GM10248 (cell line): ENCODE data around the gene FBXW10B.
A peak's percentile ranks its signal among the peaks of the same experiment; 100 is the strongest.
"Not testable (repeated sequence)": the region's sequence is repeated elsewhere in the genome, so short reads cannot be mapped to it uniquely, and the experiment has no call there.

ENCODE experiments used
- CTCF ChIA-PET: fragments of 300-600 bp; sonication (Branson Sonifier 250); formaldehyde crosslinking; extraction: SDS; loops from one replicate; lab custom pipeline; 2021; ENCODE audit warnings: antibody characterized with exemption; lab: Yijun Ruan, JAX
- POLR2A ChIA-PET: fragments of 350-650 bp; sonication (Branson Sonifier 250); formaldehyde crosslinking; extraction: SDS; loops from one replicate; lab custom pipeline; 2020; ENCODE audit warnings: antibody characterized with exemption; lab: Yijun Ruan, JAX
- DNase-seq: peaks from one replicate; pipeline ENCODE4 v3.0.0; 2012; ENCODE audit errors: extremely low spot score
- CTCF ChIP-seq: IDR thresholded peaks from 2 replicates; pipeline ENCODE4 v1.5.1; 2012; ENCODE audit warnings: mild to moderate bottlenecking, low read depth; ENCODE audit errors: extremely low read depth, missing control alignments, control extremely low read depth

The FBXW10B gene

GRCh38 chr17:15650741-15651582 is 31.5 kb upstream of the FBXW10B start:
- ChIA-PET POLR2A (no interaction called here), CTCF (no interaction called here)
- peak; percentile 7 for DNase-seq
- TF ChIP-seq CTCF, result no peak

- TF ChIP-seq CTCF, result no peak
- ChIA-PET POLR2A (no interaction called here), CTCF (interaction anchor here (0.8 kb wide), 1 partner anchor 12 kb away, joined by 3 read pairs; no protein-coding TSS in a partner anchor)
- DNase-seq, result no peak
These were observed 30.4 kb upstream of the FBXW10B start for GRCh38 chr17:15649861-15650421.

GRCh38 chr17:15648386-15648785 is 28.9 kb upstream of the FBXW10B start:
- ChIA-PET POLR2A (no interaction called here), CTCF (no interaction called here)
- no peak for TF ChIP-seq CTCF
- DNase-seq, result no peak

GRCh38 chr17:15645942-15646312 is 26.4 kb upstream of the FBXW10B start:
- CTCF ChIA-PET, POLR2A ChIA-PET, DNase-seq: not testable (repeated sequence)

GRCh38 chr17:15645099-15645941 is 25.8 kb upstream of the FBXW10B start:
- DNase-seq, CTCF ChIA-PET, POLR2A ChIA-PET: not testable (repeated sequence)

GRCh38 chr17:15642505-15643251 is 23.2 kb upstream of the FBXW10B start:
- CTCF ChIA-PET, DNase-seq, POLR2A ChIA-PET: not testable (repeated sequence)

GRCh38 chr17:15642014-15642413 is 22.5 kb upstream of the FBXW10B start:
- POLR2A ChIA-PET, CTCF ChIA-PET, DNase-seq: not testable (repeated sequence)

- CTCF ChIA-PET, POLR2A ChIA-PET, DNase-seq: not testable (repeated sequence)
These were observed 11.5 kb upstream of the FBXW10B start for GRCh38 chr17:15630930-15631453.

GRCh38 chr17:15629991-15630390 is 10.5 kb upstream of the FBXW10B start:
- DNase-seq, CTCF ChIA-PET, POLR2A ChIA-PET: not testable (repeated sequence)

GRCh38 chr17:15623661-15624209 is 4.2 kb upstream of the FBXW10B start:
- CTCF ChIA-PET, DNase-seq, POLR2A ChIA-PET: not testable (repeated sequence)

- POLR2A ChIA-PET, CTCF ChIA-PET, DNase-seq: not testable (repeated sequence)
These were observed 3.8 kb upstream of the FBXW10B start for GRCh38 chr17:15623255-15623654.

- CTCF ChIA-PET, POLR2A ChIA-PET: not testable (repeated sequence)
These were observed 2.6 kb upstream of the FBXW10B start for GRCh38 chr17:15622124-15622523.

GRCh38 chr17:15616828-15617227 is 2.7 kb downstream of the FBXW10B start:
- DNase-seq, CTCF ChIA-PET, POLR2A ChIA-PET: not testable (repeated sequence)

More at GRCh38 chr17:15622124-15622523, 2.6 kb upstream of the FBXW10B start:
- not testable (repeated sequence) for DNase-seq
